ENCODE data around the gene RSBN1L. TPM values are rescaled to one million over a fixed set of nuclear protein-coding genes. Genes with fewer than 3 reads are reported as not detected.

RSBN1L gene
- total RNA-seq, 2 experiments from 2014 or later, result 30.2 to 32.6 TPM

- Mint-ChIP-seq H3K27me3 (no peaks in the 10 kb centered on the region), H3K27ac (peak overlapping the region; percentile 25), H3K9me3 (peaks cover 40% of the 10 kb centered on the region), H3K4me3 (no peak overlapping the region), H3K36me3 (ENCODE audit: low read depth) (peaks cover 62% of the 10 kb centered on the region), H3K4me1 (peaks cover 38% of the 10 kb centered on the region)
- ChIA-PET CTCF (interaction anchor here (0.9 kb wide), 1 partner anchor 10 kb away, joined by 3 read pairs; the partner anchor contains the start of genes PHTF2 and TMEM60), POLR2A (no interaction called here)
- DNase-seq, result no peak
These were observed 112.3 kb downstream of the RSBN1L start for GRCh38 chr7:77808517-77808916.

GRCh38 chr7:77811516-77812289, 115.4 kb downstream of the RSBN1L start:
- Mint-ChIP-seq H3K27me3 (no peaks in the 10 kb centered on the region), H3K9me3 (peaks cover 26% of the 10 kb centered on the region), H3K36me3 (ENCODE audit: low read depth) (peaks cover 46% of the 10 kb centered on the region), H3K27ac (no peak overlapping the region), H3K4me1 (peaks cover 19% of the 10 kb centered on the region), H3K4me3 (no peak overlapping the region)
- no peak for DNase-seq
- ChIA-PET POLR2A (no interaction called here), CTCF (interaction anchor here (0.9 to 1.5 kb wide), 3 partner anchors 10 to 22 kb away, joined by 3 to 4 read pairs (median 3); partner anchors contain the start of genes PHTF2 and TMEM60)

DNA sequence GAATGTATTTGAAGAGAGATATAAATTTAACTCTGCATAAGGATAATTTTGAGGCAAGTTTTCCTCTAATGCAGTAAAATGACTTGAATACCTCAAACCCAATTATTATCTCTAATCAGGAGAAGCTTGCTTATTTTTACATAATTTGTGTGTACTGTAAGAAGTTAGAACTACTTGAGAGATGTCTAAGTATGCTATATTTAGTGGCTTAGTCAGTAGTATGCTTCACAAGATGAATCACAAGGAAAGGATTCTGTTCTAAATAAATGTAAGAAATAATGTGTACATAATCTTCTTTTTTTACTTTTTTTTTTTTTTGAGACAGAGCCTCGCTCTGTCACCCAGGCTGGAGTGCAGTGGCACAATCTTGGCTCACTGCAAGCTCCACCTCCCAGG, 116.0 kb downstream of the RSBN1L start:
- no peak overlapping the region for H3K4me3 Mint-ChIP-seq
- peaks cover 19% of the 10 kb centered on the region for H3K4me1 Mint-ChIP-seq
- H3K36me3 Mint-ChIP-seq (ENCODE audit: low read depth), result peaks cover 46% of the 10 kb centered on the region
- ChIA-PET CTCF (interaction anchor here (0.9 to 1.1 kb wide), 2 partner anchors 10 to 14 kb away, joined by 3 to 4 read pairs; partner anchors contain the start of genes PHTF2 and TMEM60), POLR2A (no interaction called here)
- no peak overlapping the region for H3K27ac Mint-ChIP-seq
- peaks cover 27% of the 10 kb centered on the region for H3K9me3 Mint-ChIP-seq
- DNase-seq, result no peak
- H3K27me3 Mint-ChIP-seq, result no peaks in the 10 kb centered on the region

DNA sequence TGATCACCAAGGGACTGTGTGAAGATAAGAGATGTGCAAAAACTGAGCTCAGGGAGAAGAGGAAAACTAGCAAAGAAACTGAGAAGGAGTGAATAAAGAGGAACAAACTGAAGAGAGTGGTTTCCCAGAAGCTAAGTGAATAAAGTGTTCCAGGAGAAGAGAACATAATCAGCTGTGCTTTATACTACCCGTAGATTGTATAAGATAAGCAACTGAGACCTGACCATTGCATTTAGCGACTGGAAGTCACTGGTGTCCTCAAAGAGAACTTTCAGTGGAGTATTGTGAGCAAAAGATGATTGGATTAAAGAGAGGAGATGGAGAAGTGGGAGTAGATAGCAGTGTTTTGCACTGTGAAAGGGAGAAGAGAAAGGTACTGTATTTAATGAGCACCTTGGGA, 116.9 kb downstream of the RSBN1L start:
- POLR2A ChIA-PET, result no interaction called here
- H3K27ac Mint-ChIP-seq, result no peak overlapping the region
- CTCF ChIA-PET, result interaction anchor here (0.9 kb wide), 1 partner anchor 15 kb away, joined by 4 read pairs; the partner anchor contains the start of genes PHTF2 and TMEM60
- H3K36me3 Mint-ChIP-seq (ENCODE audit: low read depth), result peaks cover 46% of the 10 kb centered on the region
- peaks cover 19% of the 10 kb centered on the region for H3K4me1 Mint-ChIP-seq
- H3K4me3 Mint-ChIP-seq, result no peak overlapping the region
- no peak for DNase-seq
- H3K27me3 Mint-ChIP-seq, result no peaks in the 10 kb centered on the region
- peaks cover 21% of the 10 kb centered on the region for H3K9me3 Mint-ChIP-seq

DNA sequence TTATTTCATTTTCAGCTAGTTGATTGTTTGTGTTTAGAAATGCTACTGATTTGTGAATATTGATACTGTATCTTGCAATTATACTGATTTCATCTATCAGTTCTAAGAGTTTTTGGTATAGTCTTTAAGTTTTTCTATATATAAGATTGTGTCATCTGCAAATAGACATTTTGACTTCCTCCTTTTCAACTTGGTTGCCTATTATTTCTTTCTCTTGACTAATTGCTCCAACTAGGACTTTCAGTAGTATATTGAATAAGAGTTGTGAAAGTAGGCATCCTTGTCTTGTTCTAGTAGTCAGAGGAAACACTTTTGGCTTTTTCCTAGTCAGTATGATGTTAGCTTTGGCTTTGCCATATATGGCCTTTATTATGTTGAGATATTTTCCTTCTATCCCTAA, 122.8 kb downstream of the RSBN1L start:
- H3K9me3 Mint-ChIP-seq, result peaks cover 60% of the 10 kb centered on the region

GRCh38 chr7:77820967-77821366, 124.7 kb downstream of the RSBN1L start:
- ChIA-PET POLR2A (no interaction called here), CTCF (interaction anchor here (0.6 to 1.5 kb wide), 3 partner anchors 10 to 228 kb away, joined by 3 to 6 read pairs (median 3); no protein-coding TSS in a partner anchor)
- no peaks in the 10 kb centered on the region for H3K27me3 Mint-ChIP-seq
- no peak overlapping the region for H3K4me3 Mint-ChIP-seq
- H3K36me3 Mint-ChIP-seq (ENCODE audit: low read depth), result peaks cover 89% of the 10 kb centered on the region
- peaks cover 16% of the 10 kb centered on the region for H3K4me1 Mint-ChIP-seq
- peaks cover 72% of the 10 kb centered on the region for H3K9me3 Mint-ChIP-seq
- no peak for DNase-seq
- no peak overlapping the region for H3K27ac Mint-ChIP-seq

More for the DNA sequence above, 122.8 kb downstream of the RSBN1L start:
- peaks cover 84% of the 10 kb centered on the region for H3K36me3 Mint-ChIP-seq (ENCODE audit: low read depth)
- H3K27me3 Mint-ChIP-seq, result no peaks in the 10 kb centered on the region
- H3K27ac Mint-ChIP-seq, result no peak overlapping the region
- H3K4me3 Mint-ChIP-seq, result no peak overlapping the region
- ChIA-PET CTCF (no interaction called here), POLR2A (no interaction called here)
- H3K4me1 Mint-ChIP-seq, result peaks cover 12% of the 10 kb centered on the region
- no peak for DNase-seq

GRCh38 chr7:77822269-77822668, 126.0 kb downstream of the RSBN1L start:
- Mint-ChIP-seq H3K36me3 (ENCODE audit: low read depth) (peaks cover 85% of the 10 kb centered on the region), H3K27me3 (no peaks in the 10 kb centered on the region), H3K27ac (no peak overlapping the region), H3K9me3 (peaks cover 67% of the 10 kb centered on the region), H3K4me3 (no peak overlapping the region), H3K4me1 (peaks cover 20% of the 10 kb centered on the region)
- no peak for DNase-seq
- ChIA-PET POLR2A (no interaction called here), CTCF (no interaction called here)

GRCh38 chr7:77823787-77824186, 127.5 kb downstream of the RSBN1L start:
- Mint-ChIP-seq H3K27me3 (no peaks in the 10 kb centered on the region), H3K27ac (peak overlapping the region; percentile 55), H3K4me1 (peaks cover 23% of the 10 kb centered on the region), H3K36me3 (ENCODE audit: low read depth) (peaks cover 69% of the 10 kb centered on the region), H3K9me3 (peaks cover 58% of the 10 kb centered on the region), H3K4me3 (no peak overlapping the region)
- DNase-seq, result no peak
- ChIA-PET POLR2A (no interaction called here), CTCF (interaction anchor here (1.4 kb wide), 1 partner anchor 10 kb away, joined by 3 read pairs; no protein-coding TSS in a partner anchor)

GRCh38 chr7:77824636-77825035, 128.4 kb downstream of the RSBN1L start:
- H3K4me1 Mint-ChIP-seq, result peaks cover 24% of the 10 kb centered on the region
- ChIA-PET CTCF (interaction anchor here (0.6 to 1.4 kb wide), 2 partner anchors 9 to 634 kb away, joined by 3 read pairs; no protein-coding TSS in a partner anchor), POLR2A (no interaction called here)
- no peak overlapping the region for H3K4me3 Mint-ChIP-seq
- H3K27me3 Mint-ChIP-seq, result no peaks in the 10 kb centered on the region
- peaks cover 61% of the 10 kb centered on the region for H3K36me3 Mint-ChIP-seq (ENCODE audit: low read depth)
- peaks cover 52% of the 10 kb centered on the region for H3K9me3 Mint-ChIP-seq
- H3K27ac Mint-ChIP-seq, result no peak overlapping the region
- no peak for DNase-seq

DNA sequence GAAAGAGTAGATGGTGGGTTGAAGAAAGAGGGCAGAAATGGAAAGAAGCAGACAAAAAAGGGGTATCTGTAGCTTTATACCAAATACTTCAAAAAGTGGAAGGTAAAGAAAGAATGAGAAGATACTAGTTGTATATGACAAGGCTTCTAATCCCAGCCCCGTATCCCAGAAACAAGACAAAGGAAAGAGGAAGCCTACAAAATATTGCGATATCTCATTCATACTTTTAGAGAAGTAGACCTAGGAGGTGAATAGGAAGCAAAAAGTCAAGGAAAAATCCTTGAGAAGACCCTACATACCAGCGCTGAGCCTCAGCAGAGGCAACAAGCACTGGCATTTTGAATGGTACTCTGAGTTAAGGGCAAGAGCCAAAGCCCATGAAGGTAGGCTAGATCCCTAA, 128.9 kb downstream of the RSBN1L start:
- peaks cover 26% of the 10 kb centered on the region for H3K4me1 Mint-ChIP-seq
- peaks cover 48% of the 10 kb centered on the region for H3K9me3 Mint-ChIP-seq
- CTCF ChIA-PET, result interaction anchor here (0.6 to 1.4 kb wide), 2 partner anchors 9 to 634 kb away, joined by 3 read pairs; no protein-coding TSS in a partner anchor
- no peak for DNase-seq
- H3K27me3 Mint-ChIP-seq, result no peaks in the 10 kb centered on the region
- POLR2A ChIA-PET, result no interaction called here
- peaks cover 58% of the 10 kb centered on the region for H3K36me3 Mint-ChIP-seq (ENCODE audit: low read depth)
- H3K4me3 Mint-ChIP-seq, result no peak overlapping the region
- H3K27ac Mint-ChIP-seq, result no peak overlapping the region

DNA sequence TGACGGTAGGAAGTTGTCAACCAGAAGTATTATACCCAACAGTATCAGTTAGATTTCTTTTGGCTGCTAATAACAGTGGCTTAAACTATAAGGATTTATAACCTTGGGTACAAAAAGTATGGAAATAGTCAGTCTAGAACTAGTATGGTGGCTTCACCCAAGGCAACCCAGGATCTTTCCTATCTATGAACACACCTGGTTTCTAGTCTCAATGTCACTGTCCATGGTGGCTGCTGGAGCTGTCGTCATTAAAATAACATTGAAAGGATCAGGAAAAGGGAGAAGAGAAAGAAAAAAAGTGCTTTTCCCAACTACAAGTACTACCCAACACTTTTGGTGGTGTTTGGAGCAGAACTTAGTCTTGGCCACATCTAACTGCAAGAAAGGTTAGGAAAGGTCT, 130.0 kb downstream of the RSBN1L start:
- no peak overlapping the region for H3K27ac Mint-ChIP-seq
- peaks cover 36% of the 10 kb centered on the region for H3K9me3 Mint-ChIP-seq
- H3K4me1 Mint-ChIP-seq, result peaks cover 33% of the 10 kb centered on the region
- CTCF ChIA-PET, result no interaction called here
- DNase-seq, result no peak
- peaks cover 46% of the 10 kb centered on the region for H3K36me3 Mint-ChIP-seq (ENCODE audit: low read depth)
- POLR2A ChIA-PET, result no interaction called here
- H3K27me3 Mint-ChIP-seq, result no peaks in the 10 kb centered on the region
- H3K4me3 Mint-ChIP-seq, result no peak overlapping the region

DNA sequence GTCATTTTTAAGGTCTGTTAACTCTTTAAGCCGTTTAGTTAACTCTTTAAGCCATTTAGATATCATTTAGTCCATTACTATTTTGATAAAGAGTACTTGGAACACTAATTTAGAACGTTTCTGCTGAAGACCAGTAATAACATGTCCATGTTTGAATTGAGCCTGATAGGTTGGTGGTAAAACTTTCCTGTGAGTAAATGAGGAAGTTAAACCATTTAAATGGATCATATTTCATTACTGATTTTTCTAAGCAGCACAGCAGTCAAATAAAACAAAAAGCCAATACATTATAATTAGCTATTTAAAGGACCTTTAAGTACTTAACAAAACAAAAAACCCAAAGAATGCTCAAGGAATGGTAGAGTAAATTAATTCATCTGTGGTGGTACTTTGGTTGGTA, 131.7 kb downstream of the RSBN1L start:
- no peak overlapping the region for H3K27ac Mint-ChIP-seq
- H3K4me1 Mint-ChIP-seq, result peaks cover 45% of the 10 kb centered on the region
- H3K27me3 Mint-ChIP-seq, result no peaks in the 10 kb centered on the region
- no peak overlapping the region for H3K4me3 Mint-ChIP-seq
- no peak for DNase-seq
- peaks cover 24% of the 10 kb centered on the region for H3K9me3 Mint-ChIP-seq
- peaks cover 34% of the 10 kb centered on the region for H3K36me3 Mint-ChIP-seq (ENCODE audit: low read depth)
- CTCF ChIA-PET, result interaction anchor here (1.2 kb wide), 1 partner anchor 10 kb away, joined by 3 read pairs; no protein-coding TSS in a partner anchor
- POLR2A ChIA-PET, result no interaction called here

DNA sequence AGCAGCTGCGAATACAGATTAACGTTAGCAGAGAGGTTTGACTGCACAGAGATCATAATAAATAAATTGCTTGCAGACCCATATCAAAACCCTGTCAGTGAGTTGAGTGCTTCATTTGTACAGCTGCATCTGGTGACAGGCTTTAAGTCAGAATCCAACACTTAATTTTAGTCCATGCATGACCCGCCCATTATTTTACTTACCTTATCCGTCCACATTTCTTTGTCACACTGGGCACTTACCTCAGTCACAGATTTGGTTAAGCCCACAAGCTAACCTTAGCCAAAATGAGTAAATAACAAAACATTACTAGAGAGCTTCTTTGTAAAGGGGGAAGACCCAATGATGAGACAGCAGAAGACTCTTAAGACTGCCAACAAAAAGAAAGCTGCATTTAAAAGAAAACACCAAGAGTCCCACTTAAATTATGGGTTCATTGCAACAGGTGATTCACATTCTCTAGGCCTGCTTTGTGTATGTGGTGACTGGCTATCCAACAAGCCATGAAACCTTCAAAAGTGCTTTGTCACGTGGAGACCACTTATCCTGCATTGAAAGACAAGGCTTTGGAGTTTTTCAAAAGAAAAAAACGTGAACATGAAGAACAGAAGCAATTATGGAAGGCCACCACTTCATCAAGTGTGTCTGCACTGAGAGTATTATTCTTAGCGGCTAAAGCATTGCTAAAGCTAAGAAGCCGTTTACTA, 134.5 kb downstream of the RSBN1L start:
- CTCF ChIA-PET, result interaction anchor here (0.6 to 2.0 kb wide), 3 partner anchors 10 to 96 kb away, joined by 3 to 6 read pairs (median 5); no protein-coding TSS in a partner anchor
- H3K4me3 Mint-ChIP-seq, result no peak overlapping the region
- H3K9me3 Mint-ChIP-seq, result peaks cover 5% of the 10 kb centered on the region
- peaks cover 55% of the 10 kb centered on the region for H3K4me1 Mint-ChIP-seq
- no peak for DNase-seq
- no peaks in the 10 kb centered on the region for H3K27me3 Mint-ChIP-seq
- POLR2A ChIA-PET, result no interaction called here
- peaks cover 19% of the 10 kb centered on the region for H3K36me3 Mint-ChIP-seq (ENCODE audit: low read depth)
- H3K27ac Mint-ChIP-seq, result peak overlapping the region; percentile 42

All from activated CD4-positive, alpha-beta T cell treated with anti-CD3 and anti-CD28 coated beads, Interleukin-2, amount 10 ng/mL, durations not matched to agents 7 days and 5 days (primary cell).